PC-3 (cell line): ENCODE data around the gene POLR1A. TPM values are rescaled to one million over a fixed set of nuclear protein-coding genes. Genes with fewer than 3 reads are reported as not detected.

Source experiments
- ATAC-seq: fragments of 200-7000 bp; cut with Tn5 transposase; 2 replicates; pipeline ENCODE4 v1.9.1; 2020; ENCODE audit warnings: mild to moderate bottlenecking, moderate library complexity
- BruUV-seq: library from RNA; stranded (reverse); fragments of 400-500 nt; replicated peaks from 2 replicates; lab custom pipeline; 2021; lab: Mats Ljungman, UMichigan
- CTCF ChIA-PET: fragments of 300-600 bp; sonication (Branson Sonifier 250); formaldehyde crosslinking; loops from one replicate; lab custom pipeline; 2022; ENCODE audit warnings: antibody characterized with exemption; lab: Charles Lee
- POLR2A ChIA-PET: fragments of 300-600 bp; sonication (Branson Sonifier 250); formaldehyde crosslinking; loops from one replicate; lab custom pipeline; 2022; ENCODE audit warnings: antibody characterized with exemption; ENCODE audit not compliant: unreplicated experiment; lab: Charles Lee
- DNase-seq: peaks from one replicate; pipeline ENCODE4 v3.0.0-alpha.2; 2015
- H2AFZ ChIP-seq: fragments of 300-600 bp; sonication (generic); 2 replicates; pipeline ENCODE4 v1.6.0; 2016; ENCODE audit warnings: antibody characterized with exemption, low read length
- H3F3A ChIP-seq: fragments of 300-600 bp; sonication (generic); one replicate; pipeline ENCODE4 v1.6.0; 2017; ENCODE audit warnings: antibody characterized with exemption, low read length, control low read depth, mild to moderate bottlenecking; ENCODE audit not compliant: unreplicated experiment
- H3K27ac ChIP-seq: fragments of 300-600 bp; sonication (generic); 2 replicates; pipeline ENCODE4 v1.5.1; 2016; ENCODE audit warnings: mild to moderate bottlenecking, low read length
- H3K27me3 ChIP-seq: fragments of 300-600 bp; sonication (generic); 2 replicates; pipeline ENCODE4 v1.6.1; 2016; ENCODE audit warnings: low read length, mixed read lengths
- H3K36me3 ChIP-seq: fragments of 300-600 bp; sonication (generic); 2 replicates; pipeline ENCODE4 v1.6.1; 2016; ENCODE audit warnings: low read depth, mixed run types, low read length, mixed read lengths
- H3K4me1 ChIP-seq: fragments of 300-600 bp; sonication (generic); 2 replicates; pipeline ENCODE4 v1.5.1; 2016; ENCODE audit warnings: low read length; ENCODE audit not compliant: insufficient read depth
- H3K4me2 ChIP-seq: fragments of 300-600 bp; sonication (generic); 2 replicates; pipeline ENCODE4 v1.6.0; 2016; ENCODE audit warnings: low read length
- H3K4me3 ChIP-seq: fragments of 300-600 bp; sonication (generic); 2 replicates; pipeline ENCODE4 v1.5.1; 2016; ENCODE audit warnings: mild to moderate bottlenecking, low read length, mixed read lengths
- H3K79me2 ChIP-seq: fragments of 300-600 bp; sonication (generic); 2 replicates; pipeline ENCODE4 v1.6.1; 2017; ENCODE audit warnings: low read length, mixed read lengths
- H3K9ac ChIP-seq: fragments of 300-600 bp; sonication (generic); 2 replicates; pipeline ENCODE4 v1.6.0; 2016; ENCODE audit warnings: mild to moderate bottlenecking, low read length
- H3K9me2 ChIP-seq: fragments of 300-600 bp; sonication (generic); replicated peaks from 2 replicates; pipeline ENCODE4 v1.6.1; 2016; ENCODE audit warnings: mixed run types, low read length, mixed read lengths
- H3K9me3 ChIP-seq: fragments of 300-600 bp; sonication (generic); 2 replicates; pipeline ENCODE4 v1.6.1; 2016; ENCODE audit warnings: low read length, mixed read lengths
- H4K20me1 ChIP-seq: fragments of 300-600 bp; sonication (generic); 2 replicates; pipeline ENCODE4 v1.6.1; 2016; ENCODE audit warnings: low read length, mixed read lengths
- EZH2 ChIP-seq: fragments of 300-600 bp; sonication (generic); IDR thresholded peaks from one replicate; pipeline ENCODE4 v1.6.1; 2017; ENCODE audit warnings: antibody characterized with exemption, mild to moderate bottlenecking, low read length; ENCODE audit not compliant: unreplicated experiment
- EZH2phosphoT487 ChIP-seq: fragments of 300-600 bp; sonication (generic); IDR thresholded peaks from 2 replicates; pipeline ENCODE4 v1.6.1; 2018; ENCODE audit warnings: mild to moderate bottlenecking, antibody characterized with exemption, low read length, borderline replicate concordance
- intact Hi-C: fragments of 100-400 bp; cut with micrococcal nuclease; formaldehyde crosslinking; loops from 2 replicates; pipeline ENCODE4 v1.9.0; 2023
- total RNA-seq: library from RNA; depleted of rRNA; stranded (reverse); fragments of >200 nt; gene quantifications from 2 replicates; pipeline ENCODE4 v1.2.3, GENCODE V29; 2014
- TF ChIP-seq, protein P1 (sequence below): fragments of 300-600 bp; sonication (generic); conservative IDR thresholded peaks from 2 replicates; pipeline ENCODE4 v1.5.1; 2017; ENCODE audit warnings: antibody characterized with exemption, low read depth, mild to moderate bottlenecking, low read length

The POLR1A gene
- total RNA-seq, 1 experiment from 2014 or later = 25.1 TPM

DNA sequence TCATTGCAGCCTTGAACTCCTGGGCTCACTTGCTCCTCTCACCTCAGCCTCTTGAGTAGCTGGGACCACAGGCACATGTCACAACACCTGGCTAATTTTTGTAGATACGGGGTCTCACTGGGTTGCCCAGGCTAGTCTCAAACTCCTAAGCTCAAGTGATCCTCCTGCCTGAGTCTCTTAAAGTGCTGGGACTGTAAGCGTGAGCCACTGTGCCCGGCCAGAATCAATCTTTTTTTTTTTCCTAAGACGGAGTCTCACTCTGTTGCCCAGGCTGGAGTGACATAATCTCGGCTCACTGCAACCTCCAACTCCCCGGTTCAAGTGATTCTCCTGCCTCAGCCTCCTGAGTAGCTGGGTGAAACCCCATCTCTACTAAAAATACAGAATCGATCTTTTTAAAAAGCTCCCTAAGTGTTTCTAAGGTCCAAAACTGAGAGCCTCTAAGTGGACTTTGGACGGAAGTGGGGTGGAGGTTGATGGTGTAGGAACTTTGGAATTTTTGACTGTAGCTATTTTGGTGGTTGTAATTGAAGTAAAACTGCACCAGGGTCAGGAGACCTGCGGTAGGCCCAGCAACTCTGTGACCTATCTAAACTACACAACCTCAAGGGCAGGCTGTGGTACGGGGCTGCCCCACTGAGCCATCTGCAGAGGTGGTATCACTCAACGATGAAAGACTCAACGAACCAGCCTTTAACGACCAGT lies 82.9 kb downstream of the POLR1A start:
- Histone ChIP-seq H3K27ac (no peak overlapping the region), H3F3A (no peaks in the 10 kb centered on the region), H2AFZ (no peak overlapping the region), H3K4me1 (peaks cover 2% of the 10 kb centered on the region; the same call in 1 of the 2 replicates), H3K79me2 (no peaks in the 10 kb centered on the region), H3K27me3 (no peaks in the 10 kb centered on the region), H3K4me2 (no peak overlapping the region), H3K9me3 (no peaks in the 10 kb centered on the region), H3K36me3 (peaks cover 20% of the 10 kb centered on the region), H3K9me2 (no peaks in the 10 kb centered on the region), H3K4me3 (no peak overlapping the region), H3K9ac (no peak overlapping the region), H4K20me1 (no peaks in the 10 kb centered on the region)
- no peak for DNase-seq
- no peak for ATAC-seq
- intact Hi-C loops = no loop called here
- no peak for TF ChIP-seq EZH2phosphoT487
- TF ChIP-seq, protein P1, sequence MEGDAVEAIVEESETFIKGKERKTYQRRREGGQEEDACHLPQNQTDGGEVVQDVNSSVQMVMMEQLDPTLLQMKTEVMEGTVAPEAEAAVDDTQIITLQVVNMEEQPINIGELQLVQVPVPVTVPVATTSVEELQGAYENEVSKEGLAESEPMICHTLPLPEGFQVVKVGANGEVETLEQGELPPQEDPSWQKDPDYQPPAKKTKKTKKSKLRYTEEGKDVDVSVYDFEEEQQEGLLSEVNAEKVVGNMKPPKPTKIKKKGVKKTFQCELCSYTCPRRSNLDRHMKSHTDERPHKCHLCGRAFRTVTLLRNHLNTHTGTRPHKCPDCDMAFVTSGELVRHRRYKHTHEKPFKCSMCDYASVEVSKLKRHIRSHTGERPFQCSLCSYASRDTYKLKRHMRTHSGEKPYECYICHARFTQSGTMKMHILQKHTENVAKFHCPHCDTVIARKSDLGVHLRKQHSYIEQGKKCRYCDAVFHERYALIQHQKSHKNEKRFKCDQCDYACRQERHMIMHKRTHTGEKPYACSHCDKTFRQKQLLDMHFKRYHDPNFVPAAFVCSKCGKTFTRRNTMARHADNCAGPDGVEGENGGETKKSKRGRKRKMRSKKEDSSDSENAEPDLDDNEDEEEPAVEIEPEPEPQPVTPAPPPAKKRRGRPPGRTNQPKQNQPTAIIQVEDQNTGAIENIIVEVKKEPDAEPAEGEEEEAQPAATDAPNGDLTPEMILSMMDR = no peak
- no peak for TF ChIP-seq EZH2
- no TSS peak for BruUV-seq
- CTCF ChIA-PET = no interaction called here
- POLR2A ChIA-PET = no interaction called here

DNA sequence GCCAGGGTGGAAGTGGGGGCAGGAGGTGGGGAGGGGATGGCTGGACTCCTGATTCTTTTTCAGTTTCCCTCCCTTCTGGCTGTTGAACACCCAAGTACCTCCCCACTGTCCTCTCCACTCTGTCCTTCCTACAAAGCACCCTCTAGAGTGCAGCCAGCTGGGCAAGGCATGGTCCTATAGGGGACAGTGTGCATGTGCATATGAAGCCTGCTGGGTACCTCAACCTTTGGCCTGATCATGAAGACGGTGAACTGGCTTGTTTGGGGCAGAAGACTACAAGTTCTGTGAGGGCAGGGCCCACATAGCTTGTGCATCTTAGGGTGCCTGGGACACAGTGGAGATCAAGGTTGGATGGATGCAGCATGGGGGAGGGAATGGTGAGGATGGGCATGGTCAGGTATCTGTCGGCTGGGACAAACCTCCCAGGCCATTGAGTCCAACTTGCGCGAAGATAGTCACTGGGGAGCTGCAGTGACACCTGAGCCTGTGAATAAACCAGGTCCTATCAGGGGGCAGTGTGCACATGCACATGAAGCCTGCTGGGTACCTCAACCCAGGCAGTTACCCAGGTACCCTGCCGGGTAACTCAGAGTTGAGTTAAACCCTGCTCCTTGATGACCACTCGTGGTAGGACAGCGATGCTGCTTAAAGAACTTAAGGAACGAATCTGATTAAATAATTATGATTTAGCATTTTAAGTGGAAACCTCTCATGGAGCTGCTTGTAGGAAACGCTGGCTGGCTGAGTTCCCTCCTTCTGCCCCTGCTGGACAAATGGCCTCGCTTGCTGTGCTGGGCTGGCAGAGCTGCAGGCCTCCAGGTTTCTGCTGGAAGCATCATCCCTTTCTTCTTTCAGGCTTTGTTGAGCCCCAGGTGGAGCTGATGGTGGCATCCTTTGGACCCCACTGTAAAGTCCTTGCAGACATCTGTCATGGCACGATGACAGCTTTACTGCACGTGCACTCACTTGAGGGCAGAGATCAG lies 84.0 kb downstream of the POLR1A start:
- H3K27ac ChIP-seq = no peak overlapping the region
- H3K4me2 ChIP-seq = no peak overlapping the region
- H3K9ac ChIP-seq = no peak overlapping the region
- H3K27me3 ChIP-seq = no peaks in the 10 kb centered on the region
- POLR2A ChIA-PET = no interaction called here
- no peaks in the 10 kb centered on the region for H3F3A ChIP-seq
- H3K36me3 ChIP-seq = peaks cover 11% of the 10 kb centered on the region; the same call in 1 of the 2 replicates
- BruUV-seq = no TSS peak
- H3K9me3 ChIP-seq = no peaks in the 10 kb centered on the region
- TF ChIP-seq, protein P1 = no peak
- TF ChIP-seq EZH2 (no peak), EZH2phosphoT487 (no peak)
- peak; percentile 25; the same call in 1 of the 2 replicates for ATAC-seq
- H4K20me1 ChIP-seq = no peaks in the 10 kb centered on the region
- no peak overlapping the region for H2AFZ ChIP-seq
- CTCF ChIA-PET = no interaction called here
- no peak for DNase-seq
- intact Hi-C loops = no loop called here
- peaks cover 3% of the 10 kb centered on the region; the same call in 1 of the 2 replicates for H3K4me1 ChIP-seq
- no peak overlapping the region for H3K4me3 ChIP-seq
- no peaks in the 10 kb centered on the region for H3K79me2 ChIP-seq
- H3K9me2 ChIP-seq = no peaks in the 10 kb centered on the region
